ENCODE data around the gene DNAJC13.

DNAJC13 gene

DNA sequence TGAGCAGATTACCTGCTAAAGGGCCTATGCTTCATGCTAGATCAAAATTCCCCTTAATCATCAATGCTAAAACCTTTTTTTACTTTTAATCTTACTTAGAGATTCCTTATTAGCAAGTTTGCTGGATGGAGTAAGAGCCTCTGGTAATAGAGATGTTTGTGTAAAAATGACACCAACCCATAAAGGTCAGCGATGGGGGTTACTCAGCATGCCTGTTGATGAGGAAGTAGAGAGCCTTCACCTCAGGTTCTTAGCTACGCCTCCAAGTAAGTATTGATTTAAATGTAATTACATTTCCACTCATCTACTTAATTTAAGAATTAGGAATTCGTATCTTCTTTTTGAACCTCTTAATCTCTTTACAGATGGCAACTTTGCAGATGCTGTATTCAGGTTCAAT lies 38.8 kb downstream of the DNAJC13 start:
- Histone ChIP-seq H2AFZ (ENCODE audit: low read depth, low read length) (no peak overlapping the region), H3K36me3 (ENCODE audit: insufficient read depth, low read length) (peaks cover 84% of the 10 kb centered on the region), H3K4me3 (ENCODE audit: low read length) (no peak overlapping the region), H3K9me3 (ENCODE audit: low read length) (no peaks in the 10 kb centered on the region), H3K4me1 (ENCODE audit: insufficient read depth, low read length) (no peaks in the 10 kb centered on the region), H3K27me3 (ENCODE audit: insufficient read depth, low read length) (no peaks in the 10 kb centered on the region)

DNA sequence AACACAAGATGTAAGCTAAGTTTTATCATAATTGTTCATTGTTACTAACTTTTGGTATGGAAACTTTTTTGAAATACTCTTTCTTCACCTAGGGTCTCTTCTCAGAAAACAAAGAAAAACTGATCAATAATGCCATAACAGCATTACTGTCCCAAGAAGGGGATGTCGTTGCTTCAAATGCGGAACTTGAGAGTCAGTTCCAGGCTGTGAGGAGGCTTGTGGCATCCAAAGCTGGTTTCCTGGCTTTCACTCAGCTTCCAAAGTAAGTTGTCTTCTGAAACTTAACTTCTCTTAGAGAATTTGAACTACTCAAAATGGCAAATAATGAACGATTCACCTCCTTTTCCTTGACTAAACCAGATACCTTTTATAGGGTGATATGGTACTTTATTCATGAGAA lies 39.3 kb downstream of the DNAJC13 start:
- H3K4me1 ChIP-seq (ENCODE audit: insufficient read depth, low read length): no peaks in the 10 kb centered on the region
- no peak overlapping the region for H3K4me3 ChIP-seq (ENCODE audit: low read length)
- peaks cover 87% of the 10 kb centered on the region for H3K36me3 ChIP-seq (ENCODE audit: insufficient read depth, low read length)
- H2AFZ ChIP-seq (ENCODE audit: low read depth, low read length): no peak overlapping the region
- H3K9me3 ChIP-seq (ENCODE audit: low read length): no peaks in the 10 kb centered on the region
- no peaks in the 10 kb centered on the region for H3K27me3 ChIP-seq (ENCODE audit: insufficient read depth, low read length)

DNA sequence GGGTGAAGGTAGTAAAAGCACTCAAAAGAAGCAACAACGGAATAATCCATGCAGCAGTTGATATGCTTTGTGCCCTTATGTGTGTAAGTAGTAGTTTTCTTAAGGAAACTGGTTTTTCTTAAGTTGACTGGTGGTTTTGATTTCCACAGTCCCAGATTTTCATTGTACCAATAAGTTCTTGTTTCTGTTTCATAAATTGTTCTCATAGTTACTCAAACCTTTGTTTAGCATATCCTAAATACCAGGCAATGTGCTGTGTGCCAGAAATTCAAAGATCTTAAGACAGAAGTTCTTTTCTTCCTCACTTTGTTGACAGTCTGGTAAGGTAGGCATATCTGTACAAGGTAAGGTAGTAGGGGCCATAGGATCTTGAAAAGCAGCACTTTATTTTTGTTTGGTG lies 40.0 kb downstream of the DNAJC13 start:
- H3K4me3 ChIP-seq (ENCODE audit: low read length): no peak overlapping the region
- no peaks in the 10 kb centered on the region for H3K4me1 ChIP-seq (ENCODE audit: insufficient read depth, low read length)
- H3K36me3 ChIP-seq (ENCODE audit: insufficient read depth, low read length): peaks cover 83% of the 10 kb centered on the region
- no peak overlapping the region for H2AFZ ChIP-seq (ENCODE audit: low read depth, low read length)
- no peaks in the 10 kb centered on the region for H3K9me3 ChIP-seq (ENCODE audit: low read length)
- H3K27me3 ChIP-seq (ENCODE audit: insufficient read depth, low read length): no peaks in the 10 kb centered on the region

DNA sequence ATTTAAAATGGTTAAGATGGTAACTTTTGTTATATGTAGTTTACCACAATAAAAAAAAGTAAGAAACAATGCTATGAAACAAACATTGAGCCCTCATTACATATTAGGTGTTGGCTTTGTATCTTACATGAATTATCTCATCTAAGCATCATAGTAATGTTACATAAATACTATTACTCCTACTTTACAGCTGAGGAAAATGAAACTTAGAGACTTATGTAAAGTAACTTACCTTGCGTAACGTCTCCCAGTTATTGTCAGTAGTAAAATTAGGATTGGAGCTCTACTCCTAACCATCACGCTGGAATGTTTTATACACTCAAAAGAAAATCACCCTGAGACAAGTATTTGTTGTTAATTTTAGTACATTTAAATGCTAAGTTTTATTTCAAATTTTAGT lies 42.2 kb downstream of the DNAJC13 start:
- no peaks in the 10 kb centered on the region for H3K27me3 ChIP-seq (ENCODE audit: insufficient read depth, low read length)
- H3K36me3 ChIP-seq (ENCODE audit: insufficient read depth, low read length): peaks cover 78% of the 10 kb centered on the region

DNA sequence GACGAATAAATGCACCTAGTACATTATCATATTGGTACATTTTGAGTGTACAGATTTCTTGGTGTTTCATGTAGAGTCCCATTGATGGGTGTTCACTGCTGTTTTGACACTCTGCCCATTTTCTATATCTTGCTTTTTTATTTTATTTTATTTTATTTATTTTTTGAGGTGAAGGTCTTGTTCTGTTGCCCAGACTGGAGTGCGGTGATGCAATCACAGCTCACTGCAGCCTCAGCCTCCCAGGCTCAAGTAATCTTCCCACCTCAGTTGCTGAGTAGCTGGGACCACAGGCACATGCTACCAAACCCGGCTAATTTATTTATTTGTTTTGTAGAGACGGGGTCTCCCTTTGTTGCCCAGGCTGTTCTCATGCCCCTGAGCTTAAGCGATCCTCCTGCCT lies 44.2 kb downstream of the DNAJC13 start:
- Histone ChIP-seq H3K36me3 (ENCODE audit: insufficient read depth, low read length) (peaks cover 75% of the 10 kb centered on the region), H3K27me3 (ENCODE audit: insufficient read depth, low read length) (no peaks in the 10 kb centered on the region), H3K9me3 (ENCODE audit: low read length) (no peaks in the 10 kb centered on the region), H2AFZ (ENCODE audit: low read depth, low read length) (no peak overlapping the region), H3K4me1 (ENCODE audit: insufficient read depth, low read length) (no peaks in the 10 kb centered on the region), H3K4me3 (ENCODE audit: low read length) (no peak overlapping the region)

More for the DNA sequence above, 42.2 kb downstream of the DNAJC13 start:
- Histone ChIP-seq H2AFZ (ENCODE audit: low read depth, low read length) (no peak overlapping the region), H3K4me1 (ENCODE audit: insufficient read depth, low read length) (no peaks in the 10 kb centered on the region), H3K9me3 (ENCODE audit: low read length) (no peaks in the 10 kb centered on the region), H3K4me3 (ENCODE audit: low read length) (no peak overlapping the region)

DNA sequence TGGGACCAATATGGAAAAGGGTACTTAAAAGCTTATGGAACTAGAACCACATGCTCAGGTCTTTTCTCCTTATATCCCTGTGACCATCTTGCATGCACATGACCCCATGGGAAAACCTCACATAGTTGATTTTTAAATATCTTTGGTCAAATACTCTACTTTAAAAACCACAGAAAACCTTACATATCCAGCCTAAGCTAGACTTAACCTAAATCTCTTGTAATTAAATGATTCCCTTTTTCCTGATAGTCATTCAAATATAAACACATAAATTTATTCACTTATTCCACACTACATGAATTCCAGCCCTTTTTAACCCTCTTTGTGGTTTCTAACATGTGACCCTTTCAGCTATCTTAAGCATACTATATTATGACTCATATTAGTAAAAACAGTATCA lies 46.8 kb downstream of the DNAJC13 start:
- peaks cover 71% of the 10 kb centered on the region for H3K36me3 ChIP-seq (ENCODE audit: insufficient read depth, low read length)
- H2AFZ ChIP-seq (ENCODE audit: low read depth, low read length): no peak overlapping the region
- H3K4me3 ChIP-seq (ENCODE audit: low read length): no peak overlapping the region
- H3K9me3 ChIP-seq (ENCODE audit: low read length): no peaks in the 10 kb centered on the region
- no peaks in the 10 kb centered on the region for H3K27me3 ChIP-seq (ENCODE audit: insufficient read depth, low read length)
- H3K4me1 ChIP-seq (ENCODE audit: insufficient read depth, low read length): no peaks in the 10 kb centered on the region

DNA sequence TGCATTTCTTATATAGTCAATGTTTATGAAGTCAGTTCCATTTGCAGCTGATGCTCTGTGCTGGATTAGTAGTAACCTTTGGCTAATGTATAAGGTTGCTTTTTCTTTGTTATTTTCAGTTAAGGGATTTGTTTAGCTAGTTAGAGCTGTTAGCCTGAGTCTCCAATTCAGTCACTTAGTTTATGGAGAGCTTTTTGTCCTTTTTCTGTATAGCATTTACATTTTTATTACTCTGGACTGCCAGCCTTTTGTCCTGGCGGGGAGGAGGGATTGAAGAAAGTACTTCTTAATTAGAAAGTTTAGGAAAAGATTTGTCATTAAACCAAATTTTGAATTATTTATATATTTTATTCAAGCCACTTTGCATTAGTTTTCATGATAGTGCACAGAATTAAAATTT lies 52.0 kb downstream of the DNAJC13 start:
- peaks cover 55% of the 10 kb centered on the region for H3K36me3 ChIP-seq (ENCODE audit: insufficient read depth, low read length)
- no peak overlapping the region for H3K4me3 ChIP-seq (ENCODE audit: low read length)
- no peaks in the 10 kb centered on the region for H3K27me3 ChIP-seq (ENCODE audit: insufficient read depth, low read length)
- no peaks in the 10 kb centered on the region for H3K9me3 ChIP-seq (ENCODE audit: low read length)
- H3K4me1 ChIP-seq (ENCODE audit: insufficient read depth, low read length): no peaks in the 10 kb centered on the region
- no peak overlapping the region for H2AFZ ChIP-seq (ENCODE audit: low read depth, low read length)

DNA sequence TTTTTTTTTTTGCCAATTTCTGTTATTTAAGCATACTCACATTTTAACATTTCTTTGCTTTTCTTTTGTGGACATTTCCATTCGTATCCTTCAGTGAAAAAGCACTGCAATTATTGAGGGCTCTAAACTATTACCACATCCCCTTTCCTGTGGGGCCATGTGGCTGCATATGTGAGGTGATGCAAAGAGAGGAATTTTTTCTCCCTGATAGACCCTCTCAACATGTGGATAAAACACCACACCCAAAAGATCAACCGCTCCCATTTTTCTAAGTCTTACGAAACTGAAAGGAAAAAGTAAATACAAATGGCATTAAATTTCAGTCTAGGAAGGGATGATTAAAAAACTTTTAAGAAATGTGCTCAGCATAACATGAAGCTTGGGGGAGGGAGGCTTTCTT lies 68.8 kb downstream of the DNAJC13 start:
- Histone ChIP-seq H3K27me3 (ENCODE audit: insufficient read depth, low read length) (no peaks in the 10 kb centered on the region), H3K4me3 (ENCODE audit: low read length) (no peak overlapping the region), H2AFZ (ENCODE audit: low read depth, low read length) (no peak overlapping the region), H3K36me3 (ENCODE audit: insufficient read depth, low read length) (peaks cover 76% of the 10 kb centered on the region), H3K9me3 (ENCODE audit: low read length) (no peaks in the 10 kb centered on the region), H3K4me1 (ENCODE audit: insufficient read depth, low read length) (no peaks in the 10 kb centered on the region)

DNA sequence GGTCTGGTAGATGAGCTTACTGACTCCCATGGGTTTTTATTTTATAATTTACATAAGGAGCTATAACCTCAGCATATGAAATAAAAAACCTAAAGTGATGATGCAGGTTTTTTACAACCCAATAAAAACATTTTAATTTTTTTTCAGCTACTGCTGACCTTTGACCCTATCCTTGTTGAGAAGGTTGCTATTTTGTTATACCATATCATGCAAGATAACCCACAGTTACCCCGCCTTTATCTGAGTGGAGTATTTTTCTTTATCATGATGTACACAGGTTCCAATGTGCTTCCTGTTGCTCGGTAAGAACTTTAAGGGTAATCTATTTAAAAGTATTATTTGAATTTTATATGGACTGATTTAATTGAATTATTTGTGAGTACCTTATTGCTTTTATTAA lies 70.8 kb downstream of the DNAJC13 start:
- Histone ChIP-seq H3K4me1 (ENCODE audit: insufficient read depth, low read length) (no peaks in the 10 kb centered on the region), H2AFZ (ENCODE audit: low read depth, low read length) (no peak overlapping the region), H3K9me3 (ENCODE audit: low read length) (no peaks in the 10 kb centered on the region), H3K36me3 (ENCODE audit: insufficient read depth, low read length) (peaks cover 79% of the 10 kb centered on the region), H3K4me3 (ENCODE audit: low read length) (no peak overlapping the region), H3K27me3 (ENCODE audit: insufficient read depth, low read length) (no peaks in the 10 kb centered on the region)

DNA sequence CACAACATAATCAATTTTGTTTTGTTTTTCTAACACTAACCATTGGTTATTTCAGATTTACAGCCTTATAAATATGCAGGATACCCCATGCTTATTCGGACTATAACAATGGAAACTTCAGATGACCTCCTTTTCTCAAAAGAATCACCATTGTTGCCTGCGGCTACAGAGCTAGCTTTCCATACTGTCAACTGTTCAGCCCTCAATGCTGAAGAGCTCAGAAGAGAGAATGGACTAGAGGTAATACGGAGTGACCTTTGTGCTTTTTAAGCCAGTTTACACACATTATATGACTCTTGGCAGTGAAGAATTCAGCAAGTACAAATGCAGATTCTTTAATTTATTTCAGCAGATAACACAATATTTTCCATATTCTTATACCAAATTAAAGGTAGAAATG lies 81.8 kb downstream of the DNAJC13 start:
- H3K36me3 ChIP-seq (ENCODE audit: insufficient read depth, low read length): peaks cover 86% of the 10 kb centered on the region

DNA sequence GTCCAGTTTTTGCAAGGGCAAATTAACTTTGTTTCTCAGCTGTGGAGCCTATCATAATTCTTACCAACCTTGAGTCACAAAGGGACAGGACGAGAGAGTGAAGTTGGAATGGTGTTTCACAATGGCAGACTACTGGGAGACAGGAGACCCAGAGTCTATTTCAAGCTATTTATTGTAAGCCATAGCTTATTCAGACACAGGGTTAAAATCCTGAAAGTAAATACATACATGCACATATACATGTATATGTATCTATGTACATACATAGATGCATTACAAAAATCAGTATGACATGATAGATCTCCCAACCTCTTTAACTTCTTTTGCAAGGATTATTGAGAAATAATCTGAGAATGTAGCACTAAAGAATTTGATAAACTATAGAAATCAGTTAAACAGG lies 86.3 kb downstream of the DNAJC13 start:
- Histone ChIP-seq H3K4me3 (ENCODE audit: low read length) (no peak overlapping the region), H3K9me3 (ENCODE audit: low read length) (no peaks in the 10 kb centered on the region), H2AFZ (ENCODE audit: low read depth, low read length) (no peak overlapping the region), H3K27me3 (ENCODE audit: insufficient read depth, low read length) (no peaks in the 10 kb centered on the region), H3K4me1 (ENCODE audit: insufficient read depth, low read length) (no peaks in the 10 kb centered on the region), H3K36me3 (ENCODE audit: insufficient read depth, low read length) (peaks cover 88% of the 10 kb centered on the region)

More for the DNA sequence above, 81.8 kb downstream of the DNAJC13 start:
- Histone ChIP-seq H3K4me3 (ENCODE audit: low read length) (no peak overlapping the region), H2AFZ (ENCODE audit: low read depth, low read length) (no peak overlapping the region), H3K27me3 (ENCODE audit: insufficient read depth, low read length) (no peaks in the 10 kb centered on the region), H3K9me3 (ENCODE audit: low read length) (no peaks in the 10 kb centered on the region), H3K4me1 (ENCODE audit: insufficient read depth, low read length) (no peaks in the 10 kb centered on the region)

DNA sequence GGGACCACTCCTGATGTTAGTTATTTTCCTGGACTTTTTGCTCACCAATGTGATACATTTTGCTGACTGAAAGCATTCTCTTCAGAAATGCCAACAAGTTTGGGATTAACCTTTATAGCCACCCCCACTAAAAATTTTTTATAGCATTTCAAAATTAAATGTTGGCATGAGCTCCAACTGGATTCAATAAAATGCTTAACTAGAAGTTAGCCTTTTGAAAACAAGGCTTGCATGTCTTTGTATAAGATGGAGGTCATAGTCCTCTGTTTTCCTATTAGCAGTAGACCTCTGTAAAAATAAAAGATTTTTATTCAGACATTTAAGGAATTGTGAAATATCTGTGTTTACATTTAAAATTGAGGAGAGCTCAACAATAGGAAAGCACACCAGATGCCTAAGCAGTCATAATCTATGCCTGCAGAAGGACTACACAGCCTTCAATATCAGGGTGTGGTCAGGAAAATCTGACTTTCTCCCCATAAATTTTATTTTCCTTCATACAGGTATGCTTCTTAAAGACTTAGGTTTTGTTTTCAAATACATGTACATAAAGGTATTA lies 87.2 kb downstream of the DNAJC13 start:
- no peaks in the 10 kb centered on the region for H3K4me1 ChIP-seq (ENCODE audit: insufficient read depth, low read length)
- no peaks in the 10 kb centered on the region for H3K27me3 ChIP-seq (ENCODE audit: insufficient read depth, low read length)
- no peak overlapping the region for H3K4me3 ChIP-seq (ENCODE audit: low read length)
- no peaks in the 10 kb centered on the region for H3K9me3 ChIP-seq (ENCODE audit: low read length)
- no peak overlapping the region for H2AFZ ChIP-seq (ENCODE audit: low read depth, low read length)
- peaks cover 89% of the 10 kb centered on the region for H3K36me3 ChIP-seq (ENCODE audit: insufficient read depth, low read length)

DNA sequence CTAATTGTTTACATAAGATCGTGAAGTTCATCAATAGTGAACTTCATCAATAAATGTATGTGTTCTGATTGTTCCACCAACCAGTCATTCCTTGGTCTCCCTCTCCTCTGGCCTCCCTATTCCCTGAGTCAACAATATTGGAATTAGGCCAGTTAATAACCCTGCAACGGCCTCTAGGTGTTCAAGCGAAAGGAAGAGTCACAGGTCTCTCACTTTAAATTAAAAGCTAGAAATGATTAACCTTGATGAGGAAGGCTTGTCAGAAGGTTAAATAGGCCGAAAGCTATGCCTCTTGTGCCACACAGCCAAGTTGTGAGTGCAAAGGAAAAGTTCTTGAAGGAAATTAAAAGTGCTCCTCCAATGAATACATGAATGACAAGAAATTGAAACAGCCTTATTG lies 90.4 kb downstream of the DNAJC13 start:
- Histone ChIP-seq H2AFZ (ENCODE audit: low read depth, low read length) (no peak overlapping the region), H3K9me3 (ENCODE audit: low read length) (no peaks in the 10 kb centered on the region), H3K4me3 (ENCODE audit: low read length) (no peak overlapping the region), H3K36me3 (ENCODE audit: insufficient read depth, low read length) (peaks cover 79% of the 10 kb centered on the region), H3K27me3 (ENCODE audit: insufficient read depth, low read length) (no peaks in the 10 kb centered on the region), H3K4me1 (ENCODE audit: insufficient read depth, low read length) (no peaks in the 10 kb centered on the region)

DNA sequence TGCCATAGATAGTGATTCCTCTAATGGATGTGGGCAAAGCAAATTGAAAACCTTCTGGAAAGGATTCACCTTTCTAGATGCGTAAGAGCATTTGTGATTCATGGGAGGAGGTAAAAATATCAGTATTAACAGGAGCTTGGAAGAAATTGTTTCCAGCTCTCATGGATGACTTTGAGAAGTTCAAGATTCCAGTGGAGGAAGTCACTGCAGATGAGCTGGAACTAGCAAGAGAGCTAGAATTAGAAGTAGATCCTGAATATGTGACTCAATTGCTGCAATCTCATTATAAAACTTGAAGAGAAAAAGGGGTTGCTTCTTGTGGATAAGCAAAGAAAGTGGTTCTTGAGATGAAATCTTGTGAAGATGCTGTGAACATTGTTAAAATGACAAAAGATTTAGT lies 91.8 kb downstream of the DNAJC13 start:
- Histone ChIP-seq H2AFZ (ENCODE audit: low read depth, low read length) (no peak overlapping the region), H3K9me3 (ENCODE audit: low read length) (no peaks in the 10 kb centered on the region), H3K36me3 (ENCODE audit: insufficient read depth, low read length) (peaks cover 76% of the 10 kb centered on the region), H3K4me3 (ENCODE audit: low read length) (no peak overlapping the region), H3K4me1 (ENCODE audit: insufficient read depth, low read length) (no peaks in the 10 kb centered on the region), H3K27me3 (ENCODE audit: insufficient read depth, low read length) (no peaks in the 10 kb centered on the region)
